PC-3 (cell line): Measurements from ENCODE around the gene CCDC177. TPM values are rescaled to one million over a fixed set of nuclear protein-coding genes. Genes with fewer than 3 reads are reported as not detected.

Experiments
- ATAC-seq: fragments of 200-7000 bp; cut with Tn5 transposase; 2 replicates; pipeline ENCODE4 v1.9.1; 2020; ENCODE audit warnings: mild to moderate bottlenecking, moderate library complexity
- BruUV-seq: library from RNA; stranded (reverse); fragments of 400-500 nt; replicated peaks from 2 replicates; lab custom pipeline; 2021; lab: Mats Ljungman, UMichigan
- CTCF ChIA-PET: fragments of 300-600 bp; sonication (Branson Sonifier 250); formaldehyde crosslinking; loops from one replicate; lab custom pipeline; 2022; ENCODE audit warnings: antibody characterized with exemption; lab: Charles Lee
- POLR2A ChIA-PET: fragments of 300-600 bp; sonication (Branson Sonifier 250); formaldehyde crosslinking; loops from one replicate; lab custom pipeline; 2022; ENCODE audit warnings: antibody characterized with exemption; ENCODE audit not compliant: unreplicated experiment; lab: Charles Lee
- DNase-seq: peaks from one replicate; pipeline ENCODE4 v3.0.0-alpha.2; 2015
- H2AFZ ChIP-seq: fragments of 300-600 bp; sonication (generic); 2 replicates; pipeline ENCODE4 v1.6.0; 2016; ENCODE audit warnings: antibody characterized with exemption, low read length
- H3F3A ChIP-seq: fragments of 300-600 bp; sonication (generic); one replicate; pipeline ENCODE4 v1.6.0; 2017; ENCODE audit warnings: antibody characterized with exemption, low read length, control low read depth, mild to moderate bottlenecking; ENCODE audit not compliant: unreplicated experiment
- H3K27ac ChIP-seq: fragments of 300-600 bp; sonication (generic); 2 replicates; pipeline ENCODE4 v1.5.1; 2016; ENCODE audit warnings: mild to moderate bottlenecking, low read length
- H3K27me3 ChIP-seq: fragments of 300-600 bp; sonication (generic); 2 replicates; pipeline ENCODE4 v1.6.1; 2016; ENCODE audit warnings: low read length, mixed read lengths
- H3K36me3 ChIP-seq: fragments of 300-600 bp; sonication (generic); 2 replicates; pipeline ENCODE4 v1.6.1; 2016; ENCODE audit warnings: low read depth, mixed run types, low read length, mixed read lengths
- H3K4me1 ChIP-seq: fragments of 300-600 bp; sonication (generic); 2 replicates; pipeline ENCODE4 v1.5.1; 2016; ENCODE audit warnings: low read length; ENCODE audit not compliant: insufficient read depth
- H3K4me2 ChIP-seq: fragments of 300-600 bp; sonication (generic); 2 replicates; pipeline ENCODE4 v1.6.0; 2016; ENCODE audit warnings: low read length
- H3K4me3 ChIP-seq: fragments of 300-600 bp; sonication (generic); 2 replicates; pipeline ENCODE4 v1.5.1; 2016; ENCODE audit warnings: mild to moderate bottlenecking, low read length, mixed read lengths
- H3K79me2 ChIP-seq: fragments of 300-600 bp; sonication (generic); 2 replicates; pipeline ENCODE4 v1.6.1; 2017; ENCODE audit warnings: low read length, mixed read lengths
- H3K9ac ChIP-seq: fragments of 300-600 bp; sonication (generic); 2 replicates; pipeline ENCODE4 v1.6.0; 2016; ENCODE audit warnings: mild to moderate bottlenecking, low read length
- H3K9me2 ChIP-seq: fragments of 300-600 bp; sonication (generic); replicated peaks from 2 replicates; pipeline ENCODE4 v1.6.1; 2016; ENCODE audit warnings: mixed run types, low read length, mixed read lengths
- H3K9me3 ChIP-seq: fragments of 300-600 bp; sonication (generic); 2 replicates; pipeline ENCODE4 v1.6.1; 2016; ENCODE audit warnings: low read length, mixed read lengths
- H4K20me1 ChIP-seq: fragments of 300-600 bp; sonication (generic); 2 replicates; pipeline ENCODE4 v1.6.1; 2016; ENCODE audit warnings: low read length, mixed read lengths
- CTCF ChIP-seq: fragments of 300-600 bp; sonication (generic); conservative IDR thresholded peaks from 2 replicates; pipeline ENCODE4 v1.5.1; 2017; ENCODE audit warnings: antibody characterized with exemption, low read depth, mild to moderate bottlenecking, low read length
- EZH2 ChIP-seq: fragments of 300-600 bp; sonication (generic); IDR thresholded peaks from one replicate; pipeline ENCODE4 v1.6.1; 2017; ENCODE audit warnings: antibody characterized with exemption, mild to moderate bottlenecking, low read length; ENCODE audit not compliant: unreplicated experiment
- EZH2phosphoT487 ChIP-seq: fragments of 300-600 bp; sonication (generic); IDR thresholded peaks from 2 replicates; pipeline ENCODE4 v1.6.1; 2018; ENCODE audit warnings: mild to moderate bottlenecking, antibody characterized with exemption, low read length, borderline replicate concordance
- intact Hi-C: fragments of 100-400 bp; cut with micrococcal nuclease; formaldehyde crosslinking; loops from 2 replicates; pipeline ENCODE4 v1.9.0; 2023
- total RNA-seq: library from RNA; depleted of rRNA; stranded (reverse); fragments of >200 nt; gene quantifications from 2 replicates; pipeline ENCODE4 v1.2.3, GENCODE V29; 2014

CCDC177 gene
- total RNA-seq, 1 experiment from 2014 or later: not detected

- Histone ChIP-seq H3K27ac (no peak overlapping the region), H3K9me2 (no peaks in the 10 kb centered on the region), H4K20me1 (no peaks in the 10 kb centered on the region), H3K4me1 (no peaks in the 10 kb centered on the region), H3K4me3 (no peak overlapping the region), H2AFZ (no peak overlapping the region), H3F3A (no peaks in the 10 kb centered on the region), H3K9ac (no peak overlapping the region), H3K4me2 (no peak overlapping the region), H3K27me3 (peaks cover 58% of the 10 kb centered on the region), H3K79me2 (no peaks in the 10 kb centered on the region), H3K36me3 (no peaks in the 10 kb centered on the region), H3K9me3 (no peaks in the 10 kb centered on the region)
- POLR2A ChIA-PET: no interaction called here
- CTCF ChIA-PET: interaction anchor here (1.0 kb wide), 1 partner anchor 13 kb away, joined by 3 read pairs; no protein-coding TSS in a partner anchor
- intact Hi-C loops: no loop called here
- ATAC-seq (no peak), DNase-seq (no peak)
- TF ChIP-seq EZH2phosphoT487: no peak
- no peak for TF ChIP-seq EZH2
- no peak for TF ChIP-seq CTCF
- no TSS peak for BruUV-seq
Measured at GRCh38 chr14:69558774-69559173, 15.9 kb downstream of the CCDC177 start.

GRCh38 chr14:69554500-69554899, 20.2 kb downstream of the CCDC177 start:
- CTCF ChIA-PET: no interaction called here
- Histone ChIP-seq H3K36me3 (no peaks in the 10 kb centered on the region), H3K4me3 (no peak overlapping the region), H3K27me3 (peaks cover 29% of the 10 kb centered on the region), H2AFZ (no peak overlapping the region), H3K4me1 (no peaks in the 10 kb centered on the region), H4K20me1 (no peaks in the 10 kb centered on the region), H3K4me2 (no peak overlapping the region), H3K79me2 (no peaks in the 10 kb centered on the region), H3K9me3 (no peaks in the 10 kb centered on the region), H3K27ac (no peak overlapping the region), H3K9ac (no peak overlapping the region), H3F3A (no peaks in the 10 kb centered on the region), H3K9me2 (no peaks in the 10 kb centered on the region)
- ATAC-seq (no peak), DNase-seq (no peak)
- no TSS peak for BruUV-seq
- POLR2A ChIA-PET: no interaction called here
- intact Hi-C loops: no loop called here
- TF ChIP-seq CTCF (no peak), EZH2 (no peak), EZH2phosphoT487 (no peak)

GRCh38 chr14:69553252-69553651, 21.4 kb downstream of the CCDC177 start:
- ATAC-seq: no peak
- POLR2A ChIA-PET: no interaction called here

More at GRCh38 chr14:69553252-69553651, 21.4 kb downstream of the CCDC177 start:
- H3K4me2 ChIP-seq: no peak overlapping the region
- H3K9ac ChIP-seq: no peak overlapping the region
- H3F3A ChIP-seq: no peaks in the 10 kb centered on the region
- no peaks in the 10 kb centered on the region for H3K9me2 ChIP-seq
- H3K4me1 ChIP-seq: no peaks in the 10 kb centered on the region
- intact Hi-C loops: no loop called here
- no peak overlapping the region for H3K27ac ChIP-seq
- TF ChIP-seq EZH2phosphoT487 (no peak), EZH2 (no peak), CTCF (no peak)
- H3K4me3 ChIP-seq: no peak overlapping the region
- no TSS peak for BruUV-seq
- CTCF ChIA-PET: no interaction called here
- peaks cover 26% of the 10 kb centered on the region for H3K27me3 ChIP-seq
- H3K79me2 ChIP-seq: no peaks in the 10 kb centered on the region
- no peaks in the 10 kb centered on the region for H3K9me3 ChIP-seq
- no peaks in the 10 kb centered on the region for H3K36me3 ChIP-seq
- no peaks in the 10 kb centered on the region for H4K20me1 ChIP-seq
- no peak overlapping the region for H2AFZ ChIP-seq
- DNase-seq: no peak
